ENCODE data around the gene ZBTB17.
A peak's percentile ranks its signal among the peaks of the same experiment; 100 is the strongest.

DNA sequence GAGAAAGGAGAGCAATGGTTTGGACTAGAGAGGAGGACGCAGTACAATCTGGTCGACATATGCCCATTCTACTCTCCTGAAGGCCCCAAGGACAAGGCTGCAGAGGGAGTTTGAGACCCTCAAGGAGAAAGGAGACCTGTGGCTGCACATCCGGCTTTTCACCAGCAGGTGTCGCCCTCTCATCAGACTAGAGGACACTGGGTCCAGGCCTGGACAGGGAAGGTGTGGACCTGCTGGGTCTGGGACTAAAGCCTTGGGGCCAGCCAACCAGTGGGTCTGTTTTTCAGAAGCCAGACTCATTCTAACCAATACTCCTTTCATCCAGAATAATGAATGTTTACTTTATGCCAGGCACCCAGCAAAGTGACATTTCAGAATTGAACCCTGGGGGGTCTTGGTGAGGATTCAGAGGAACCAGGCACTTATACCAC, 33.1 kb upstream of the ZBTB17 start:
- peak; percentile 98 for TF ChIP-seq CTCF (conservative IDR thresholded peaks at IDR 0.05; ENCODE audit: low read depth, low read length)
- no peak for TF ChIP-seq EZH2 (IDR thresholded peaks at IDR 0.05; ENCODE audit: borderline replicate concordance, low read depth, low read length, poor library complexity, severe bottlenecking)

All from A673 (cell line).